GM18499 (cell line): ENCODE measurements around the gene NCS1.
A peak's percentile ranks its signal among the peaks of the same experiment; 100 is the strongest.

Source experiments
- ATAC-seq: cut with Tn5 transposase; IDR thresholded peaks from one replicate; pipeline ENCODE4 v1.9.1; 2021; ENCODE audit warnings: moderate number of reproducible peaks; ENCODE audit not compliant: insufficient read depth, unreplicated experiment

The NCS1 gene

DNA sequence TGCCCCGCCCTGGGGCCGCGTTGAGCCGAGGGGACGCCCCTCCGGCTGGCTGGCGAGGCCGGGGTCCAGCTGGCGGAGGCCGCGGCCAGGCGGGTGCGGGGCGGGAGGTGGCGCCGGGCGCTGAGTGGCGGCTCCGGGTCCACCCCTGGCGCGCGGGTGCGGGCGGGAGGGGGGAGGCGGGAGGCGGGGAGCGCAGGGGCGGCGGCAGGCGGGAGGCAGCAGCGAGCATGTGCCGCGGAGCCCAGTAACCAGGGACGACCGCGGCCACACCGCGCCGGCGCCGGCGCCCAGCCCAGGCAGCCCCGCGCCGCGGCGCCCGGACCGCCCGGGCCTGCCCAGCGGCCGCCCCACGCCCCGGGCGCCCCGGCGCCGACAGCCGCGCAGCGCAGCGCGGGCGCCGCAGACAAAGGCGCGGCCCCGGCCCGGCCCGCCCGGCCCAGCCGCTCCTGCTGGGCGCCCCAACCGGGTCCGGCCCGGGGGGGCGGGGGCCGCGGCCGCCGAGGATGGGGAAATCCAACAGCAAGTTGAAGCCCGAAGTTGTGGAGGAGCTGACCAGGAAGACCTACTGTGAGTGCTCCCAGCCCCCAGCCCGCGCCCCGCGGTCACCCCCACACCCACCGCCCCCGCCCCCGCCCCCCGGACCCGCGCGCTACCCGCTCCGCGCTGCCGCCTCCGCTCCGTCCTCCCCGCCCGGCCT lies at the start of gene NCS1:
TSS of gene NCS1 (plus strand) at position 244 of the 697 bp plus-strand sequence. CDS start at position 504, 260 bp downstream.
- ATAC-seq, result no peak

DNA sequence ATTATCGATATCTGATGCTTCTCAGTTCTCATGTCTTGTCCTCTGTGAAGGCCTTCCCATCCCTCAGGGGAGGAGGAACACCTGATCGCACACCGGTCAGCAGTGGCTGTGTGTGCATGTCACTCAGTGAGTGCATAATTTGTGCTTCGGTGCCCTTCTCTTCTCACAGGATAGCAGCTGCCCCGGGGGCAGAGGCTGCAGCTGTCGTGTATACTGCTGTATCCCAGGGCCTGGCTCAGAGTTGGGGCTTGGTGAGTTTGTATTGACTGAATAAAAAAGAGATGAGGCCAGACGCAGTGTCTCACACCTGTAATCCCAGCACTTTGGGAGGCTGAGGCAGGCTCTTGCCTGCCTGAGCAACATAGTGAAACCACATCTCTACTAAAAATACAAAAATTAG lies 49.7 kb upstream of the NCS1 start:
- ATAC-seq, result no peak

DNA sequence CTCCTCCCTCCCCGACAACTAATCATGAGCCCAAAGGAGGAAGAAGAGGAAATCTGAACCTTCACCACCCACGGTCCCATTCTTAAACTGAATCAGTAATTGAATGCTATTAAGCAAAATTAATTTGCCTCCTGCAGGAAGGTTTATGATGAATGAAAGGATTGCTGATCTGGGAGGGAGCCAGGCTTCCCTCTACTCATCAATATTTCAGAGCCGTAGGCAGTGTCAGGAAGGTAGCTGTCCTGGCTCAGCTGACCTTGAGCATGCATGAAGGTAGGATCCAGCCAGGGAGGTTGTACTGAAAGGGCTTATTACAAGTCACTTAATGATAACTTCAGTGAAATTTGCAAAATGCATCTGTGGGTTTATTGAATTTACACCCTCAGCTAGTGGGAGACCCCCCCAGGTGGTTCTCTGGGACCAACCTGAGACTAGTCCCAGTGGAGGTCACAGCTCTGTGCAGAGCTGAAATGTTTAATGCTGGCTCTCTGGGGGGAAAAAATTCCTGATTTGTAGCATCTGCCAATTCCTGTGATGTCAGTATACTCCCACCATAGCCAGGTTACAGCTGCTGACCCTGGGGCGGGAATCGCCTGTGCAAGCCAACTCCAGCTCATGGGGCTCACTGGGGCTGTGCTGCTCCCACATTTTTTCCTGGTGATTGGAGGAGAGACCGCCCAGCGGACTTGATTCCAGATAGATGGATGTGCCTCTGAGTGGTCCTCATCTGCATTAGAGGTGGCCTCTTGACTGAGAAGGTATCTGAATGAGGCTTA lies 47.9 kb upstream of the NCS1 start:
- no peak for ATAC-seq

DNA sequence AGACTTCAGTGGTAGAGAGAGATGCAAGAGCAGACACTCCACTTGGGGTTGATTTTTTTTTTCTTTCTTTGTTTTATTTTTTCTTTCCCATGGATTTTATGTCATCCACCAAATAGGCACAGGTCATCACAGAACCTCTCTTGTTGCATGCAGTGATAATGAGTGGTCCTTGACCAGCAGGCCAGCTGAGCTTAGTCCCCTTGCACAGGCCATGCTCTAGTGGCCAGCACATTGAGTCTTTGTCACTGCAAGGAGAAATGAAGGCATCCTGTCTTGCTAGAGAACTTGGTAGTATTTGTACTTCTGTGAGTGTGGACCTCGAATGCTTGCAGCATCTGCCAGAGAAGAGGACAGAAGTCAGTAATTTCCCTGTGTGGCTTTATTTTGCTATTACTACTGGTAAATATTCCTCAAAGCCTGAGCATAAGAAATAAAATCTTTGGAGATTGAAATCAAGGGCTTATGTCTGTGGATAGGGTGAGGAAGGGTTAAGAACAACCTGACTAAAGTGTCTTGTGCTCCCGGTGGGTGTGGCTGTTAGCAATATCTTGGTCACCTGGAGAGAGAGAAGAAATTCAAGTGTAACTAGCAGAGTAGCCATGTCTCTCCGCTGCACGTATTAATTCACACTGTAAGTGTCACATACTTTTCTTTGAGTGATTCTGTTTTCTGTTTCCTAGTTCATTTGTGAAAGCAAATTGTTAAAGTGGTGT lies 45.3 kb upstream of the NCS1 start:
- no peak for ATAC-seq

DNA sequence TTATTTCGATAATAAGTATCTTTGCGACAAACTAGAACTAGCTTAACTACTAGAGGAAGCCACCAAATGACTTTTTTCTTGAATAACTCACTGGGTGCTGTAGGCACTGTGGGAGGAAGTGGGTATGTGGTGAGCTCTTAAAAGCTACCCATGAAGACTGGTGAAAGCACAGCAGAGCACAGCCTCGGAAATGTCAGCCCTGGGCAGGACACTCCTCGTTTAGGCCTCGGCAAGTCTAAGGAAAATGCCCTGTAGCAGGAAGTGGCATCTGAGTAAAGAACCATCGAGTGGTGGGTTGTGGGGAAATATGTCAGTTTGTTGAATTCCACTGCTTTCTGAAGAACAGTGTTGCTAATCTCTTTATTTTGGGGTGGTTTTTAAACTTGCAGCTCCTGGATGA lies 44.0 kb upstream of the NCS1 start:
- ATAC-seq, result no peak

DNA sequence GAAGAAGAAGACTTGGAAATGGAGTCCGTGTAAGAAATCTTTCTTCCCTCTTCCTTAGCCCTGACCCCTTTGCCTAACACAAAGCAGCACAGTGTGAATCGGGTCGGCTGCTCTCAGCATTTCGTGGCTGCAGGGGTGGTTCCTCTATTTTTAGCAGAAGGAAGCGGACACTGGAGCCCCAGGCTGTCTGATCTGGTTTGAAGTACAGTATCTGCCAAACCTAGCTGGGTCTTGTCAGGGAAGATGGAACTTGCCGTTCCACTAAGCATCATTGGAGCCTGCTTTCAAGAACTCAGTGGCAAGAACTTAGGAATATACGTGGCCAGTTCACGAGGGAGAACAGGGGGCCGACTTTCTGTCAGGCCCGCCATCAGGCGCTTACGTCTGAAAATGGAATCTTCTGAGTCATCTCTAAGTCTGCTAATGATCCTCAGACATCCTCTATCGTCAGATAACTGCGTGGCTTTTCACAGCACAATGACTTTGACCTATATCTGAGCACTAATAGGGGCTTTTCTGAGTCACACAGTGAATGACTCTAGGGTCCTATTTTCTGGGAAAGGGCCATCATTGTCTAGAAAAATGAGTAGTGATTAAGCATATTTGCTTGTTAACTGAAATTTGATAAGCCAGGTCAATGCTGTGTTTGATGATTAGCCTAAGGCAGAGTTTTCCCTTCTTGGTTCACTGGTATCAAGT lies 43.3 kb upstream of the NCS1 start:
- peak; percentile 43 for ATAC-seq

DNA sequence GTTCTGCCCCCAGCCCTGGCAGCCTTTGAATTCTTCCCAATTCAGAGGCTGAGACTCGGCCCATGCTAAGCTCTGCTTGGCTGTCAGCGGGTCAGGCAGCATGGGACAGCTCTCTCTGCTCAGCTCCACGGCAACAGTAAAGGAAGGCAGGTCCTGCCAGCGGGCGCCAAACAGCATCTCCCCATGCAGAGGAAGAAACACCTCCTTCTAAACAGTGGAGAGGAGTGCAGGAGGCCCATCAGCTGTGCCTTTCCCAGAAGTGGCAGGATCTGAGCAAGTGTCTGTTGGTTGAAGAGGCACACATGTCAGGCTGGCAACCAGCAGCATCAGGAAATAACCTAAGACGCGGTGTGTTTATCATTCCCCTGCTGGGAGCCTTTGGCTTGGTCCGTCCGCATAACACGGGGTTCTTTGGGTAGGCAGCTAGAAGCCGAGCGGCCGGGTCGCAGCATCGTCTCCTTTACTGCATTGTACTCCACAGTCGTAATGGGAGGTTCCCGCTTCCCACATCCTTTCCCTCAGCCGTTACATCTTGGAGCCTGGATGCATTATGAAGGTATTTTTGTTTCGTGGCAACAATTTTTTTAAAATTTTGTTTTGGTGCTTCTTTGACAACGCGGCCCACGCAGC lies 42.7 kb upstream of the NCS1 start:
- ATAC-seq, result no peak

DNA sequence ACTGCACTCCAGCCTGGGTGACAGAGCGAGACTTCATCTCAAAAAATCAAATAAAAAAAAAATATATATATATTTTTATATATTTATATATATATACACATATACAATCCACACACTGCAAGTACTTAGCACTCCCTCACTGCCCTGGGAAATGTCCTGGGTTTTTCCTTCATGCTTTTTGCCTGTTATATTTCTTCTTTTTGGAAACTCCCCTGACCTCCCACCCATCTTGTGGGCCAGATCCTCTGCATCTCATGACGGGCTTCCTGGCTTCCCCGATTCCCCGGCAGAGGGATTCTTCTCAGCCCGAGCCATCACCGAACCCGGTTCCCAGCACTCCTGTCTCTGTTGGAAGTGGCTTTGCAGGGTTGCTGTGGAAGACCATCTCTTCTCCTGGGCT lies 39.5 kb upstream of the NCS1 start:
- no peak for ATAC-seq

DNA sequence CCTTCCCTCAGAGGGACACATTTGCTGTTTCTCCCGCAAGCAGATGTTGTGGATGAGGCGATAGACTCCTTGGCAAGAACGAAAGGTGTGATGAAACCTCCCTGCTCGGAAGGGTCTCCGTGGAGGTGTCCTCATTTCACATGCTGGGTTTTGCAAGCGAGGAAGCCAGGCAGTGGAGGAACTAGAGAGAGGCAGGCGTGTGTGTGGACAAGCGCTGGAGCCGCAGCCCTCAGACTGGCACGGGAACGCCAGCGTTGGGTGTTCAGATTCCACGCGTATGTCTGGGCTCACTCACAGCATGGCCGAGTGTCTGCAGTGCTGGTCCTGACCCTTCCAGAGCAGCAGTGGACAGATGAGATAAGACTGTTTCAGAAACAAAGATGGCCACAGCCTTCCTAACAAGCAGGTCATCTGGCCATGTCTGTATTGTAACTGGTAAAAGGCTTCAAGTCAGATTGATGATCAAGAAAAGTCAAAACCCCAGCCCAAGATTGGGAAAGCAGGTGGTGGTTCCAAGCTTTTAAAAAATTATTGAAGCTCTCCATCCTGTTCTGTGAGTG lies 35.0 kb upstream of the NCS1 start:
- no peak for ATAC-seq

DNA sequence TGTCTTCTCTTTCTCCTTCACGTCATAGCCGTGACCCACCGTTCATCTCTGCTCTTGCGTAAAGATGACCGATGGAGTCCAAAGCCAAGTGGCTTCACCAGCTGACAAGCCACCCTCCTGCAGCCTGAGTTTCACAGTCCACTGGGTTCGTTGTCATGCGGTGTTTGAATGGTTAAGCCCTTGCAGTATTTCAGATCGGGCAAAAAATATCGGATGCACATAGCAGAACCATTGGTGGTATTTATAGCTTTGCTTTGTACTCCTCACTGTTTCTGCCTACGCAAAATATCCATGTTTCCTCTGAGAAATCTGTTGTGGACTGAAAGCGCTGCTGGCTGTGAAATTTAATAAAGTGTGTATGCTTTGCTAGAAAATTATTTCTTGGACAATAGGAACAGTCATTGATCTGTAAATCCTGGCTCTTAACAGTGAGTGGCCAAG lies 34.5 kb upstream of the NCS1 start:
- no peak for ATAC-seq

DNA sequence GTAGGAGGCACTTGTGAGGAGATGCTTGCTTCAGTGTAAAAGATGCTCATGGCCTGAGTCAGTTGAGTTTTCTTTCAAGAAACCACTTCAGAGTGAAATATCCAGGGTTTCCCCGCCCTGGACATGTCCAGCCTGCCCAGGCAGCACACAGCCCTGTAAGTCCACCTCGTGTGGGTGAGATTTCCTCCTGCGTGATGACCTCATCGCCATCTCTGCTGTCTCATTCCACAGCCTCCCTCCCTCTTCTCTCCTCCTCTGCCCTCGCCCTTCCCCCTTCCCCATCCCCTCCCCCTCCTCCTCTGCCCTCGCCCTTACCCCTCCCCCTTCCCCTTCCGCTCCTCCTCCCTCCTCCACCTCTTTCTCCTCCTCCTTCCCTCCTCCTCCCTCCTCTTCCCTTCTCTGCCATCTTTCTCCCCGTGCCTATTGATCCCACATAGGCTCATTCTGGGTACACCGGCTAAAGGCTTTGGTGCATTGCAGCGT lies 34.0 kb upstream of the NCS1 start:
- no peak for ATAC-seq

DNA sequence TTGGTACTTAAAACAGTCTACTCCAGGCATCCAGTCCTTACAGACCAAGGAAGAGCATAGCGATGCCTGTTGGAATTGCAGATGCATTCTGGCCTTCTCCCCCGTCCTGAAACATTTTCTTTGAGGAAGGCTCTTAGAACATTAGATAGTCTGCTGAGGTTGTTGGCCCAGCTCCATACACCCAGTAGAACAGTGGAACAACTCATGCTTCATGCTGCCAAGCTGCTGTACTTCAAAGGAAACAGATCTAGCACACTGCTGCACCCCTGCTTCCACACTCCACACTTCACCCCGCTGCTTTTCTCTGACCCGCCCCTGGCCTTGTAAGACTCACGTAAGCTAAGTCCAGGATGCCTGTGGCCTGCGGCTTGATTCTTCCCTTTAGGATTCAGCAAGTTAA lies 33.4 kb upstream of the NCS1 start:
- ATAC-seq, result no peak

DNA sequence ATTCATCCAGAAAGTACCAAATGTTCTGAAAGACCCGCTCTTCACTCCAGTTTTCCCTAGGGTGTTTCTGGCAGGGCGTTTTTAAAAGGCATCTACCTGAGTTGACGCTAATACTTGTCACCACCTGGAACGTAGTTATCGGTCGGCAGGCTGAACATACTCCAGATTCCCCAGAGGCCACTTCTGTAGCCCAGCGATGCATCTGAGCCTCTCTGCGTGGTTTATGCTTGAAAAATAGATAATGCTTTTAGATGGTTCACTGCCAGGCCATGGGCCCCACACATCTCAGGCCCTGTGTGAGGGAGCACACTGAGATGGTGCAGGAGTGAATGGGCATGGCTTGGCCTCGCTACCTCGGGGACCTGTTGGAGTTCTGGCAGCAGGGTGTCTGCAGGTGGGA lies 33.0 kb upstream of the NCS1 start:
- ATAC-seq, result no peak

DNA sequence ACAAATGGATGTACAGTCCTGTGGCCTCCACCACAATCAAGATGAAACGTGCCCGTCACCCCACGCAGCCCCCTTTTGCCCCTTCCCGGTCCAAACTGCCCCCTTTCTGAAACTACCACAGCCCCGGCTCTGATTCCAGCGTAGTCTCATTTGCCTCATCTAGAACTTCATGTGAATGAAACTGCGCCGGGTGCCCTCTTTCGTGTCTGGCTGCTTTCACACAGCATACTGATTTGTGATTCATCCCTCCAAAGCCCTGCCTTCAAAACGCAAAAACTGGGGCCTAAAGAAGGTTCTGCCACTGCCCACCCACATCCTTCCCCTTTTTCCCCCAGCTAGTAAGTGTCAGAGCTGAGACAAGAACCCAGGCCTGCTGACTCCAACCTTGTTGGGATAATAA lies 31.5 kb upstream of the NCS1 start:
- no peak for ATAC-seq

DNA sequence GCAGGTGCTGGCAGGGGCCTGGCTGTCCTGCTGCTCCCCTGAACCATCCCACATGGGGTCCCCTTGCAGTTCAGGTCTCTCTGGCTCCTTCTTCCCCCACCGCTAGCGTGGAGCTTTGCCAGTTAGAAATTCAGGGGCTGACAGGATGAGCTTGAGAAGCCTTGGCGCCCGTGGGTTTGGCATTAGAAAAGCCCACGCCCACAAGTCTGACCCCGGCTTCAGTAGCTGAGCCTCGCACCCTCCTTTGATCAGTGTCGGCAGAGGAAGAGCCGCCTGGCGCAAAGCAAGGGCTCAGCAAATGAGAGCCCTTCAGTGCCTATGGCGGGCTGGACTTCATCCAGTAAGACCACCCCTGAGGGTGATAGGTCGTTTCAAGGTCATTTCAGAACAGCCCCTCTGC lies 30.1 kb upstream of the NCS1 start:
- ATAC-seq, result no peak

DNA sequence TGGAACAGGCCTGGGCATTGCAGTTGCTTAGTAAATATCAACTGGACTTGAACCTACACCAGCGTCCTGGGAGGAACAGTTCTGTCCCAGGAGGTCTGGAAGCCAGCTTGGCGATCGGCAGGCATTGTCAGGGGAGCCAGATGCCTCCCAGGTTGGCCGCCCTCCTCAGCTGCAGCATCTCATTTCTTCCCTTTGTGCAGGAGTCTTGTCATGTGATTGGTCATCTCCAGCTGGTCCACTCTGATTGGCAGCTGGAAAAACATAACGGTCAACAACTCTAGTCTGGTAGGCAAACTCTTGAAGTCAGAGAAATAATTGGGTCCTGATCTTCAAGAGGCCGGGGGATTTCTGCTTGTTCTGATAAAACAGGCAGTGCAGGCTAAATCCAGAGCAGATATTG lies 29.6 kb upstream of the NCS1 start:
- ATAC-seq, result no peak

DNA sequence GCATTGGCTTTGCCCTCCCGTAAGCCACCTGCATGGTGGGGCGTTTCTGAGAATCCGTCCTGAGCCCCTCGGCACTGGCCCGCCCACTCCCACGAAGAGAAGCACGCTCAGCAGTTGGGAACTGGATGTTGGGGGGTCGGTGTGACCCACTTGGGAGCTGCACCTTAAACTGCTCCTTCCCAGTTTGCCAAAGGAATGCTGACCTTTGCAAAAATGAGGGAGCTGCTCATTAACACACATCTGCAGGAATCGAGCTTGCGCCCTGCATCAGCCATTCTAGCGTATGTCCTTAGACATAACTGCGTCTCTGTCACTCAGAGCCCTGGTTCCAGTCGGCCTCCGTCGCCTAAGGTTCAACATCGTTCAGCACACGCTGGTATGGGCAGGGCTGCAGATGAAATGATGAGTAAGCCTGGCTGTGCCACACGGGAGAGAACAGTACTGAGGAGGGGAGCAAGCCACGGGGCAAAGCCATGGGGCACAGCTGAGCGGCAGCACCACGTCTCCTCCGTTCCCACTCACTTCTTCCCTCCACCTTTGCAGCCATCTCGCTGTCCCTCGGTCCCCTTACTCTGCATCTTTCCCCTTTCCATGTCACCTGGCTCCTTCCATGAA lies 28.8 kb upstream of the NCS1 start:
- ATAC-seq, result no peak

DNA sequence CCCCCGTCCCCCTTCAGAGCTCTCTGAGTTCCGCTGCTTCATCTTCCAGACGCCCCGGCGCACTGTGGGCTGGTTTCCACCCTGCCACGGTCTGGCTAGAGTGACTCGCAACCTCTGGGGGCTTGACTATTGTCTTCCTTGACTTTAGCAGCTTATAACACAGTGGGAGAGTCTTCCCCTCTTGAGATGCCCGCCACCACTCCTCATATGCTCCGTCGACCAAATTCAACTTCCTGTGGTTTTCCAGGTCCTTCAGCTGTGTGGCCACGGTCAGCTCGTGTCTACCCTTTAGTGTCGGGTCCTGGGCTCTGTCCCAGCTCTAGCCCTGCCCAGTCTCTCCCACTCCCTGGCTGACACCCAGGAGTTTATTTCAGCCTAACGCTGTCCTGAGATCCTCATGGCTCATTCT lies 28.2 kb upstream of the NCS1 start:
- no peak for ATAC-seq

DNA sequence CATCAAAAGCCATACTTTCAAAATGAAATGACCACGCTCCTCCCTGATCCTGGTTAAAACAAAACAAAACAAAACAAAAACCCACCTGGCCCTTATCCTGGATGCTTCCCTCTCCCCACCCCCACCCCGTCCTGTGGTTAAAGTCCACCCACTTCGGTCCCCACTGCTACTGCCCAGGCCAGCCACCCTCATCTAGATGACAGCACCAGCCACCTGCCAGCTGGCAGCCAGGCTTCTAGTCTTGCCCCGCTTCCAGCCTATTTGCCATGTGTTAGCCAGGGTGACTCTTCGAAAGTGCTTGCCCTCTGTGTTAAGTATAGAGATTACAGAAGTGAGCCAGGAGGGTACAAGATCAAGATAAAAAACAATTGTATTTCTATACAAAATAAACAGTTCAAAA lies 27.5 kb upstream of the NCS1 start:
- ATAC-seq, result no peak
